ENCODE results near the gene TRIM52. TPM values are rescaled to one million over a fixed set of nuclear protein-coding genes. Genes with fewer than 3 reads are reported as not detected.
"Not testable (repeated sequence)": the region's sequence is repeated elsewhere in the genome, so short reads cannot be mapped to it uniquely, and the experiment has no call there.

The TRIM52 gene
- total RNA-seq, 1 donor from 2014 or later: 16.8 TPM

DNA sequence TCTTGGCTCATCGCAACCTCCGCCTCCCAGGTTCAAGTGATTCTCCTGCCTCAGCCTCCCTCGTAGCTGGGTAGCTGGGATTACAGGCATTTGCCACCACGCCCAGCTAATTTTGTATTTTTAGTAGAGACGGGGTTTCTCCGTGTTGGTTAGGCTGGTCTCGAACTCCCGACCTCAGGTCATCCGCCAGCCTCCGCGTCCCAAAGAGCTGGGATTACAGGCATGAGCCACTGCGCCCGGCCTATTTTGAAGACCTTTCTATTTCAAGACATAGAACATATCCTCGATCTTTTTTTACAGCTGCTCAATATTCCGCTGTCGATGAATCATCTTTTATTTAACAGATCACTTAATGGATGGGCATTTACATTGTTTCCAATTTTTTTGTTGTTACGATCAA, 50.2 kb downstream of the TRIM52 start:
- H3K27ac Mint-ChIP-seq; intact Hi-C loops (cut with micrococcal nuclease); H3K4me3 Mint-ChIP-seq; H3K9me3 Mint-ChIP-seq; H3K36me3 Mint-ChIP-seq (ENCODE audit: low read depth); DNase-seq: not testable (repeated sequence)
- peaks cover 19% of the 10 kb centered on the region for H3K27me3 Mint-ChIP-seq
- H3K4me1 Mint-ChIP-seq: peaks cover 25% of the 10 kb centered on the region

DNA sequence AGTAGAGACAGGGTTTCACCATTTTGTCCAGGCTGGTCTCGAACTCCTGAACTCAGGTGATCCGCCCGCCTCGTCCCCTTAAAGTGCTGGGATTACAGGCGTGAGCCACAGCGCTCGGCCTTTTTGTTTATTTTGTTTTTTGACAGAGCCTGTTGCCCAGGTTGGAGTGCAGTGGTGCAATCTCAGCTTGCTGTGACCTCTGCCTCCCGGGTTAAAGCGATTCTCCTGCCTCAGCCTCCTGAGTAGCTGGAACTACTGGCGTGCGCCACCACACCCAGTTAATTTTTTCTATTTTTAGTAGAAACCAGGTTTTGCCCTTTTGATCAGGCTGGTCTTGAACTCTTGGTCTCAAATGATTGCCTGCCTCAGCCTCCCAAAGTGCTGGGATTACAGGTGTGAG, 50.8 kb downstream of the TRIM52 start:
- intact Hi-C loops (cut with micrococcal nuclease); DNase-seq; H3K4me3 Mint-ChIP-seq; H3K27ac Mint-ChIP-seq; H3K36me3 Mint-ChIP-seq (ENCODE audit: low read depth); H3K9me3 Mint-ChIP-seq: not testable (repeated sequence)
- Mint-ChIP-seq H3K4me1 (peaks cover 28% of the 10 kb centered on the region), H3K27me3 (peaks cover 22% of the 10 kb centered on the region)

DNA sequence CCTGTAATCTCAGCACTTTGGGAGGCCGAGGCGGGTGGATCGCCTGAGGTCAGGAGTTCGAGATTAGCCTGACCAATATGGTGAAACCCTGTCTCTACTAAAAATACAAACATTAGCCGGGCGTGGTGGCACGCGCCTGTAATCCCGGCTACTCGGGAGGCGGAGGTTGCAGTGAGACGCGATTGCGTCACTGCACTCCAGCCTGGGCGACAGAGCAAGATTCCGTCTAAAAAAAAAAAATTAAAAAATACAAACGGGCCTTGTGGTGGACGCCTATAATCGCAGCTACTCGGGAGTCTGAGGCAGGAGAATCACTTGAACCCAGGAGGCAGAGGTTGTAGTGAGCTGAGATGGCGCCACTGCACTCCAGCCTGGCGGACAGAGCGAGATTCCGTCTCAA, 51.9 kb downstream of the TRIM52 start:
- H3K9me3 Mint-ChIP-seq; H3K27ac Mint-ChIP-seq; intact Hi-C loops (cut with micrococcal nuclease); H3K4me3 Mint-ChIP-seq; DNase-seq: not testable (repeated sequence)
- Mint-ChIP-seq H3K27me3 (peaks cover 24% of the 10 kb centered on the region), H3K4me1 (peaks cover 30% of the 10 kb centered on the region), H3K36me3 (ENCODE audit: low read depth) (peaks cover 11% of the 10 kb centered on the region)

DNA sequence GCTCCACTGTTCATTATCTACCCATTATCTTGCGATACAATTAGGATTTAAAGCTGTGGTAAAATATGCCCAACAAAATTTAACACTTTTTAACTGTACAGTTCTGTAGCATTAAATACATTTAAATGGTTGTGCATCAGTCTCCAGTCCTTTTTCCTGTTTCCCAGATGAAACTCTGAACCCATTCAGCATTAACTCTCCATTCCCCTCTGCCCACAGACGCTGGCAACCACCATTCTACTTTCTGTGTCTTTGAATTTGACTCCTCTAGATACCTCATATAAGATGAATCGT, 53.0 kb downstream of the TRIM52 start:
- H3K36me3 Mint-ChIP-seq (ENCODE audit: low read depth): peaks cover 11% of the 10 kb centered on the region

DNA sequence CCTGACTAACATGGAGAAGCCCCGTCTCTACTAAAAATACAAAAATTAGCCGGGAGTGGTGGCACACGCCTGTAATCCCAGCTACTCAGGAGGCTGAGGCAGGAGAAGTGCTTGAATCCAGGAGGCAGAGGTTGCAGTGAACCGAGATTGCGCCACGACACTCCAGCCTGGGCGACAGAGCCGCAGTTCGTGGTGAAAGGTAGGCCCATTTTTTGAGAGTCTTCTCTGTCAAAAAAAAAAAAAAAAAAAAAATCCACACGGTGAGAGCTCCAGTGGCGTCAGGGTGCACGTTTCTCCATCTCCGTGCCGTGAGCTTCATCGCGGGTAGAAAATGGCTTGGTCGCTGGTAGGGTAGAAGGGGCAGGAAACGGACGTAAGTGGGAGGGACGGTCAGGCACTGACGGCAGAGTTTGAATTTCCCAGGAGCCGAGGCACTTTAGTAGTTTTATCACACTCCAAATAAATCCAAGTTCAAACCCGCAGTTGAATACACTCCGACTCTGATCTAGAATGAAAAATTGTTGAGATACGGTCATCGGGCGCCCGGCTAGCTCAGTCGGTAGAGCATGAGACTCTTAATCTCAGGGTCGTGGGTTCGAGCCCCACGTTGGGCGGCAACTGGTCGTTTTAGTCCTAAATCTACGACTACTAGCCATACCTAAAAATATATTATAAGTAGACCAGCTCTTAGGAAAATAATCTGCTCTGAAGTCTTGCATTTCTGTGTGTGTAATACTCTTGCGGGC, 53.6 kb downstream of the TRIM52 start:
- peak; percentile 92 for DNase-seq
- Mint-ChIP-seq H3K9me3 (peaks cover 8% of the 10 kb centered on the region), H3K4me1 (peaks cover 31% of the 10 kb centered on the region), H3K36me3 (ENCODE audit: low read depth) (peaks cover 11% of the 10 kb centered on the region), H3K27ac (peak overlapping the region; percentile 91), H3K27me3 (peaks cover 28% of the 10 kb centered on the region), H3K4me3 (peak overlapping the region; percentile 91)
- intact Hi-C loops (cut with micrococcal nuclease): loop anchor here (1.0 kb wide), 5 partner anchors 11 to 54 kb away; partner anchors contain the start of gene TRIM52

More for the DNA sequence above, 53.0 kb downstream of the TRIM52 start:
- Mint-ChIP-seq H3K27me3 (peaks cover 27% of the 10 kb centered on the region), H3K27ac (peak overlapping the region; percentile 91), H3K4me3 (peak overlapping the region; percentile 91), H3K9me3 (peaks cover 8% of the 10 kb centered on the region), H3K4me1 (peaks cover 33% of the 10 kb centered on the region)
- DNase-seq: no peak
- intact Hi-C loops (cut with micrococcal nuclease): loop anchor here (1.0 kb wide), 5 partner anchors 10 to 53 kb away; partner anchors contain the start of gene TRIM52

DNA sequence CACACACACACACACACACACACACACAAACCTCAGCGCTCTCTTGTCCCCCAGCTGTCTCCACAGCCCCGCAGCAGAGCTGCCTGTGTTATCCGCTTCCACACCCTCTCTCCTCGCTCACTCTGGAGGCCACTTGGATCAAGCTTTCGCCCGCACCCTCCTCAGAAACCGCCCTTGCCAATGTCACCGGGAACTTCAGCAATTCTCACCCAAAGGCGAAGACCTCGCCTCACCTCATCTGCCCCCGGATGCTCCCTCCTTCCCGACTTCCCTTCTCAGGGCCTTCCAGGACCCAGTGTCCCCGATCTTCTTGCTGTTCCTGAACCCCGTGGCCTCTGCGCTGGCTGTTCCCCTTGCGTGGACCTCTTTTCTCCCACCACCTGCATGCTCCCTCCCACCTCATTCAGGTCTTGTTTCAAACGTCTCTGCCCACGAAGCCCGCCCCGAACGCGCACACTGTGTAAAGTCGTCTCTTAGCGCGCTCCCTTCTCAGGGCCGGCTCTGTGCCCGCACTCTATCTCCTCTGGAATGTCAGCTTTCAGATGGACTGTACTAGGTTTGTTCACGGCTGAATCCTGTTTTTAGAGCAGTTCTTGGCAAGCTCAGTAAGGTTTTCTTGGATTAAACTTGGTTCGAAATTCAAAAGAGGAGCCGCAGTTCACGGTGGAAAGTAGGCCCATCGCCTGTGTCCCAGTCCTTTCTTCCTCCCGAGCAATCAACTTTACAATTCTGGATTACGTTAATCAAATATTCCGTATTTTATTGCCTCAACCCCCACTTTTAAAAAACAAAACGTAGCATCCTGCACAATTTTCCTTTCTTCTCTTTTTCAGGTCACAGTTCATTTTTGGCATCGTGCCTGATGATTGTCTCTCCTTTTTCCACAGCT, 54.9 kb downstream of the TRIM52 start:
- peaks cover 13% of the 10 kb centered on the region for H3K36me3 Mint-ChIP-seq (ENCODE audit: low read depth)
- peak overlapping the region; percentile 91 for H3K4me3 Mint-ChIP-seq
- peaks cover 35% of the 10 kb centered on the region for H3K27me3 Mint-ChIP-seq
- intact Hi-C loops (cut with micrococcal nuclease): loop anchor here (1.0 kb wide), 1 partner anchor 40 kb away; no protein-coding TSS in a partner anchor
- peak overlapping the region; percentile 91 for H3K27ac Mint-ChIP-seq
- peaks cover 30% of the 10 kb centered on the region for H3K4me1 Mint-ChIP-seq
- peaks cover 8% of the 10 kb centered on the region for H3K9me3 Mint-ChIP-seq
- DNase-seq: peak; percentile 75

Other genes starting within 250 kb of the TRIM52 start
- 0.23 TPM in 1 of 2 replicates, not detected in the other for gene BTNL9, start 220.9 kb downstream of the TRIM52 start, total RNA-seq
- gene OR2V1, start 130.0 kb downstream of the TRIM52 start, total RNA-seq: not detected in 2 replicates
- not detected in 2 replicates for gene OR2V2, start 113.6 kb downstream of the TRIM52 start, total RNA-seq
- gene TRIM7, start 55.9 kb downstream of the TRIM52 start, total RNA-seq: 2.7 TPM in 2 replicates
- gene TRIM41, start 37.9 kb downstream of the TRIM52 start, total RNA-seq: 31.6 and 35.2 TPM in 2 replicates
- gene RACK1, start 17.2 kb downstream of the TRIM52 start, total RNA-seq: 2,172 and 2,196 TPM in 2 replicates
- not detected in 2 replicates for gene OR4F3, start 106.1 kb upstream of the TRIM52 start, total RNA-seq